Measurements from ENCODE around the gene CCL26. TPM values are rescaled to one million over a fixed set of nuclear protein-coding genes. Genes with fewer than 3 reads are reported as not detected.

The CCL26 gene
- total and polyA plus RNA-seq, 9 of the 15 experiments (the other 6 are each of a cell fraction or from before 2014, with no cell fraction given), result 2.3 to 26.8 (median 8.4) TPM

GRCh38 chr7:75732016-75732521 lies 39.9 kb downstream of the CCL26 start (continued):
- TF ChIP-seq RCOR1 (IDR thresholded peaks at IDR 0.05; ENCODE audit: borderline replicate concordance in 1 of 2, low read depth in 2 of 2, low read length in 2 of 2), result peak; percentile 28 to 78; a peak in 3 of 4 replicates
- peak; percentile 63 to 84; a peak in 3 of 4 replicates for TF ChIP-seq KDM1A (IDR thresholded peaks at IDR 0.05)
- TF ChIP-seq, protein P1, sequence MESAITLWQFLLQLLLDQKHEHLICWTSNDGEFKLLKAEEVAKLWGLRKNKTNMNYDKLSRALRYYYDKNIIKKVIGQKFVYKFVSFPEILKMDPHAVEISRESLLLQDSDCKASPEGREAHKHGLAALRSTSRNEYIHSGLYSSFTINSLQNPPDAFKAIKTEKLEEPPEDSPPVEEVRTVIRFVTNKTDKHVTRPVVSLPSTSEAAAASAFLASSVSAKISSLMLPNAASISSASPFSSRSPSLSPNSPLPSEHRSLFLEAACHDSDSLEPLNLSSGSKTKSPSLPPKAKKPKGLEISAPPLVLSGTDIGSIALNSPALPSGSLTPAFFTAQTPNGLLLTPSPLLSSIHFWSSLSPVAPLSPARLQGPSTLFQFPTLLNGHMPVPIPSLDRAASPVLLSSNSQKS (CRISPR knock-in tag; IDR thresholded peaks at IDR 0.05), result no peak
- TF ChIP-seq ZNF239 (CRISPR knock-in tag; IDR thresholded peaks at IDR 0.05), result peak; percentile 54; the same call in 1 of the 2 replicates
- TF ChIP-seq DMBX1 (CRISPR knock-in tag; IDR thresholded peaks at IDR 0.05; ENCODE audit: borderline replicate concordance), result no peak
- peak; percentile 23 for TF ChIP-seq POLR2B (IDR thresholded peaks at IDR 0.05; ENCODE audit: low read depth, partially characterized antibody)
- TF ChIP-seq, protein P2, sequence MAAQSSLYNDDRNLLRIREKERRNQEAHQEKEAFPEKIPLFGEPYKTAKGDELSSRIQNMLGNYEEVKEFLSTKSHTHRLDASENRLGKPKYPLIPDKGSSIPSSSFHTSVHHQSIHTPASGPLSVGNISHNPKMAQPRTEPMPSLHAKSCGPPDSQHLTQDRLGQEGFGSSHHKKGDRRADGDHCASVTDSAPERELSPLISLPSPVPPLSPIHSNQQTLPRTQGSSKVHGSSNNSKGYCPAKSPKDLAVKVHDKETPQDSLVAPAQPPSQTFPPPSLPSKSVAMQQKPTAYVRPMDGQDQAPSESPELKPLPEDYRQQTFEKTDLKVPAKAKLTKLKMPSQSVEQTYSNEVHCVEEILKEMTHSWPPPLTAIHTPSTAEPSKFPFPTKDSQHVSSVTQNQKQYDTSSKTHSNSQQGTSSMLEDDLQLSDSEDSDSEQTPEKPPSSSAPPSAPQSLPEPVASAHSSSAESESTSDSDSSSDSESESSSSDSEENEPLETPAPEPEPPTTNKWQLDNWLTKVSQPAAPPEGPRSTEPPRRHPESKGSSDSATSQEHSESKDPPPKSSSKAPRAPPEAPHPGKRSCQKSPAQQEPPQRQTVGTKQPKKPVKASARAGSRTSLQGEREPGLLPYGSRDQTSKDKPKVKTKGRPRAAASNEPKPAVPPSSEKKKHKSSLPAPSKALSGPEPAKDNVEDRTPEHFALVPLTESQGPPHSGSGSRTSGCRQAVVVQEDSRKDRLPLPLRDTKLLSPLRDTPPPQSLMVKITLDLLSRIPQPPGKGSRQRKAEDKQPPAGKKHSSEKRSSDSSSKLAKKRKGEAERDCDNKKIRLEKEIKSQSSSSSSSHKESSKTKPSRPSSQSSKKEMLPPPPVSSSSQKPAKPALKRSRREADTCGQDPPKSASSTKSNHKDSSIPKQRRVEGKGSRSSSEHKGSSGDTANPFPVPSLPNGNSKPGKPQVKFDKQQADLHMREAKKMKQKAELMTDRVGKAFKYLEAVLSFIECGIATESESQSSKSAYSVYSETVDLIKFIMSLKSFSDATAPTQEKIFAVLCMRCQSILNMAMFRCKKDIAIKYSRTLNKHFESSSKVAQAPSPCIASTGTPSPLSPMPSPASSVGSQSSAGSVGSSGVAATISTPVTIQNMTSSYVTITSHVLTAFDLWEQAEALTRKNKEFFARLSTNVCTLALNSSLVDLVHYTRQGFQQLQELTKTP (IDR thresholded peaks at IDR 0.05; ENCODE audit: low read depth in 1 of 2, partially characterized antibody in 2 of 2), result no peak
- peak; percentile 56 for TF ChIP-seq CHD4 (IDR thresholded peaks at IDR 0.05; ENCODE audit: insufficient read depth, insufficient replicate concordance, low read depth, low read length, poor library complexity, severe bottlenecking)
- 0 out of 2 replicates have a peak, but pooled peaks have one; percentile 28 for TF ChIP-seq NBN (IDR thresholded peaks at IDR 0.05; ENCODE audit: low read depth)
- no peak for TF ChIP-seq SMAD2 (IDR thresholded peaks at IDR 0.05; ENCODE audit: low read depth, low read length)
- TF ChIP-seq LEF1 (IDR thresholded peaks at IDR 0.05), result no peak
- TF ChIP-seq RBM15 (IDR thresholded peaks at IDR 0.05; ENCODE audit: insufficient read depth, low read length), result no peak
- no peak for TF ChIP-seq SETDB1 (IDR thresholded peaks at IDR 0.05; ENCODE audit: low read length)
- no peak for TF ChIP-seq MCM7 (IDR thresholded peaks at IDR 0.05)
- TF ChIP-seq CCAR2 (IDR thresholded peaks at IDR 0.05; ENCODE audit: low read depth, low read length), result no peak
- TF ChIP-seq MTA1 (IDR thresholded peaks at IDR 0.05; ENCODE audit: borderline replicate concordance), result no peak
- TF ChIP-seq KLF10 (CRISPR knock-in tag; IDR thresholded peaks at IDR 0.05), result no peak
- TF ChIP-seq HDAC2 (IDR thresholded peaks at IDR 0.05), result peak; percentile 72
- peak in 1 of 2 experiments; percentile 76; a peak in 2 of 4 replicates for TF ChIP-seq MLLT1 (IDR thresholded peaks at IDR 0.05)
- TF ChIP-seq FOXA3 (CRISPR knock-in tag; conservative IDR thresholded peaks at IDR 0.05 in 1 of 2, IDR thresholded peaks at IDR 0.05 in 1 of 2), result no peak
- TF ChIP-seq ADNP (tag; IDR thresholded peaks at IDR 0.05), result peak; percentile 93
- no peak for TF ChIP-seq BHLHE40 (IDR thresholded peaks at IDR 0.05; ENCODE audit: low read length)
- no peak for TF ChIP-seq ETV5 (CRISPR knock-in tag; IDR thresholded peaks at IDR 0.05; ENCODE audit: low read depth)
- TF ChIP-seq RBM25 (IDR thresholded peaks at IDR 0.05; ENCODE audit: low read depth, low read length, severe bottlenecking), result peak; percentile 99
